SIG-M5 treated with dmso at 0.1 percent for 504 hours (cell line): Measurements from ENCODE around the gene GBP1.
A peak's percentile ranks its signal among the peaks of the same experiment; 100 is the strongest.
"Not testable (repeated sequence)": the region's sequence is repeated elsewhere in the genome, so short reads cannot be mapped to it uniquely, and the experiment has no call there.

Experiments
- DNase-seq: peaks from one replicate; lab custom pipeline; 2025; ENCODE audit not compliant: unreplicated experiment; lab: John Stamatoyannopoulos, UW

The GBP1 gene

GRCh38 chr1:89051955-89052312 lies 13.1 kb downstream of the GBP1 start:
- DNase-seq: no peak

DNA sequence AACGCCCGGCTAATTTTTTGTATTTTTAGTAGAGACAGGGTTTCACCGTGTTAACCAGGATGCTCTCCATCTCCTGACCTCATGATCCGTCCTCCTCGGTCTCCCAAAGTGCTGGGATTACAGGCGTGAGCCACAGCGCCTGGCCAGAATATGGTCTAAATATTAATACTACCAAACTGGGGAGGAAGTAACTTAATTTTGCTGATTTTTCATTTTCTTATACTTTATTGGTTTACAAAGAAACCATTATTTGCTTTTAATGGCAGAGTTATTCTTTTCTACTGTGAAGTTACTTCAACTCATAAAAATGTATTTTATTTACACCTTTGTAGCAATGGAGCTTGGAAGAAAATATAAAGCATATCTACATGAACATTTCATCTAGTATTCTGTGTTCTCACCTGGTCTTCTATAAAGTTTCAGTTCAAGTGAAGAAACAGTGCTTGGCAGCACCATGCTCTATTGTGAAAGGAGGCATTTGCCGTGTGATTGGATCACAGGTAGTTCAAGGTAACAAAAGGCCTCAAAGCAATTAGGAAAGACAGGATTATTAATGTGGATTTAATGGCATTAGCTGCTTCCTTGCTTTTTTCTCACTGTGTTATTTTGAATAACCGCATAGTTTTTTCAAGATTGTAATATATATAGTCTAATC lies 13.6 kb downstream of the GBP1 start:
- no peak for DNase-seq

DNA sequence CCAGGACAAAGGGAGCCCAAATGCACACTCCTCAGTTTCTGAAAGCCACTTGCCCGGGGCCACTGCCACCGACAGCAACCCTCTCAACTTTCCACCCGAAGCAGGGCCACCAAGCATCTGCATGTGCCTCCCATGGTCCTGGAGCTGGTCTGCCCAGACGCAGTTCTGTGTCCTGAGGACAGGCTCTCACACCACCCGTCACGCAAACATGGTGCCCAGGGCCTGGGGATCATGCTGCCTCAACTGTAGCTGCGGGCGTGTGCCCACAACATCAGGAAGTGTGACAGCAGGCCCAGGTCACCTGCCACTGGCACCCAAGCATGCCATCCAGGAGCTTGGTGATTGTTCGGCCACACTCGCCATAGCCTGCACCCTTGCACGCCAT lies 14.4 kb downstream of the GBP1 start:
- DNase-seq: no peak

GRCh38 chr1:89049901-89050648 lies 14.9 kb downstream of the GBP1 start:
- not testable (repeated sequence) for DNase-seq

DNA sequence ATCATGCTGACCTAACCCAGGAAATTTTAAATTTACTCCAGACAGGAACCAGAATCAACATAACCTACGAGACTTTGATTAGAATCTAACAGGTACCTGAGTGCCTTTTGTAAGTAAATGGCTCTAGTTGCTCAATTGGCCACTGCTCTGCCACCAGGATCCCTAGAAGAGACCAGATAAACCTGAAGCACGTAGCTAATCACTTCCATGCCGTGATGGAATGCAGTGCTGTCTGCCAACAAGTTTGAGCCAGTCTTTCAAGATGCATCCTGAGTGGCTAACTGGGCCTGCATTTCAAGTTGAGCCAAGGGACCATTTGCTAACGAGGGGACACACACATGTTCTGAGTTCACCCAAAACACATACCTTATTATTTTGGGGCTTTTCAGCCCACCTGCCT lies 15.8 kb downstream of the GBP1 start:
- DNase-seq: not testable (repeated sequence)

DNA sequence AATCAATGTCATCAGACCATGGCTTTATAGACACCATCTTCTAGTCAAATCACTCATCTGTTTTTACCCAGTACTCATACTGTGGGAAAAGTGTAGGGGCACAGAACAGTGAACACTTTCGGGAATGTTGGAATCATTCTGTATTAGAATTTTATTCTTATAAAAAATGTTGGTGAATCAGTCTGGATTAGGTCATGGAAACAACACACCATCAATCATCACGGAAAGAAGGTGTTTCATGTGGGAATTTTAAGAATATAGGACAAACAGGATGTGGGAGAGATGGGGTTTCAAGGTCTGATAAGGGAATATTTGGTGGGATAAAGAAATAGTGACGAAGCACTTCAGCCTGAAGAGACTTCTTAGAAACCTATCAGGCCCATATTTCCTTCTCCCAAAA lies 17.3 kb downstream of the GBP1 start:
- DNase-seq: no peak

DNA sequence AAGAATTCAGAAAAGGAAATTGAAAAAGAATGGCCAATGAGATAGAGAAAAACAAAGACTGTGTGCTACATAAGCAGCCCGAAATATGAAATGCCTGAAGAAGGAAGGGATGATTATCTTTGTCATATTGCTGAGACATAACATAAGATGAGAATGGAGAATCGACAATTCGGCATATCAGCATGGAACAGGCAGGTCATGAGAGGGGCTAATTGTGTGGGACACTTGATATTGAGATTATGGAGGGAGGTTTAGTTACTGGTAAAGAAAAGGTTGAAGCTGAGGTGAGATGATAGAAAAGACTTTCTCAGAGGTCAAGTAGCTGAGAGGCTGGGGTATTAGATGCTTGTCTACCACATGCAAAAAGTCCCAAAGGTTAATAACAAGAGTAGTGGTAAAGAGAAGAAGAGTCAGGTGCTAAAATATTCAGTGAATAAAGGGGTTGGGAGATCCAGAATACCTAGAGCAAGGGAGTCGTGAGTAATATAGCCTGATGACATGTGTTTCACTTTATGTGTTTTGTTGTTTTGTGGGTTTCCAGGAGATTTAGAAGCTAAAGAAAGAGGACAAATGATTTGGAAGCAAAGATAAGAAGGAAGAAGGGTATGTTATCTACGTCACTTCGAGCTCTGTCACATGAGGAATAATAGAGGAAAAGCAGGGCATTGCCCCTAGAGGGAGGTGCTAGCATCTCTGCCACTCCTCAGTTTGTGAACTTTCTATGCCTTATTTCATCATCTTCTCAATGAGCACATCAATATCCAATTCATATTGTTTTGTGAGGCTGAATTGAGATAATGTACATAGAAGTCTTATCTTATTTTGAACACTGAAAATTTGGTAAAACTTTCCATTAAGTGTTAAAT lies 18.5 kb downstream of the GBP1 start:
- DNase-seq: not testable (repeated sequence)

- DNase-seq: no peak
Observed at GRCh38 chr1:89044970-89045721, 19.9 kb downstream of the GBP1 start.

DNA sequence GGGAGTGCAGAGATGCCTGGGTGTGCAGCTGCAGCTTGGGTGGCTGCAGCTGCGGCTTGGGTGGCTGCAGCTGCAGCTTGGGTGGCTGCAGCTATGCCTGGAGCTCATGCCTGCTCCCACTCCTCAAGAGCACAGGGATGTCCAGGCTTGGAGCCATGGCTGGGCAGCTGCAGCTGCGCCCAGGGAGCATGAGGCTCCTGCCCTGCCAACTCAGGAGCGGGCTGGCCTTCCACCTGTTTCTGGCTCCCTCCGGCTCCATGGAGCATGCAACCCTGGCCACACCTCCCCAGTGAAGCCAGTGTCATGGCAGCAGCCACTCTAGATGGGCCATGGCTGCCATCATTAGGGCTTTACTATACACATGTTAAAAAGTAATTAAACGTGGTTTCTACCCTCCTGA lies 21.1 kb downstream of the GBP1 start:
- no peak for DNase-seq

- DNase-seq: no peak
Observed at GRCh38 chr1:89042491-89042890, 22.5 kb downstream of the GBP1 start.

DNA sequence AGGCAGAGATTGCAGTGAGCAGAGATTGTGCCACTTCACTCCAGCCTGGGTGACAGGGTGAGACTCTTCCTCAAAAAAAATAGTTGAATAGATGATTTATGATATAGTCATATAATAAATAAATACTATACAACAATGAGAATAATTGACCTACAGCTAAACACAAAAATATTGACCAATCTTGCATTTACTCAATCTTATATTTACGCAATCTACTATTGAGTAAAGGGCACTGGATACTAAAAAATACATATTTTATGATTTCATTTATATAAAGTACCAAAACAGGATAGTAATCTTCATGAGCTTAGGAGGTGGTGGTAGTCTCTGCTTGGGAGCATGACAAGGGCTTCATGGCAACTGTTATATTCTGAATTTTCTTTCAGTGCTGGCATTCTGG lies 23.3 kb downstream of the GBP1 start:
- DNase-seq: no peak

GRCh38 chr1:89041119-89041641 lies 23.8 kb downstream of the GBP1 start:
- DNase-seq: no peak

- DNase-seq: no peak
Observed at GRCh38 chr1:89040315-89040626, 24.7 kb downstream of the GBP1 start.

DNA sequence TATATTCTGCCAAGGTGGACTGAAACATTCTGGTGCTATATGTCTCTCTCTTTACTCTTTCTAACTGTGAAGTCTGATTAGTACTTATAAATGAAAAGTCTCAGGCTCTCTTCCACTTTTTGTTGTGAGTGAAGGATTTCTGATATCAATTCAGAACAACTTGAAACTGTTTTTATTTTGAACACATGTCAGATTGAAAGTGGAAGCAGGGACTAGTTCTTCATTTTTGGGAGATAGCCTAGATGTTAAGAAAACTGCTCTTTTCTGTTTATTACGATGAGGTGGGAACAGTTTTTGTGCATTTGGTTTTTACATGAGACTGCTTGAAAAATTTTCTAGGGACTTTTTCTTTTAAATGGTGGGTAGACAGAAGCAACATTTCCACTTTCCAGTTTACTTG lies 27.8 kb downstream of the GBP1 start:
- no peak for DNase-seq

DNA sequence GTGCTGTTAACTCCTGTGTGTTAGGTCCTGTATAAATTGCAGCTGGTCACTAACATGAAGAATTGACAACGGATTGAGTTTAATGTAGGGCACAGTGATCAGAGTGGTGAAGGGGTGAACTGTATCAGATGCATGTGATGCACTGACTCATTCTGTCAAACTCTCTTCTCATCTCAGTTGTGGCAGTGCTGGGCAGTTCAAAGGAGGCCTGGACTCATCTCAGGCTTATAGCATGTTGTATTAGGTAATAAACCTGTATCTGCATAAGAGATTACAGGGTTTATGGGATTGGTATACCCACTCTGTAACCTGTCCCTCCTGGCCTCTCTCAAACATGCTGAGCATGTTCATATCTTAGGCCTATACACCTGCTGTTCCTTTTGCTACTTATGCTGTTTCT lies 29.9 kb downstream of the GBP1 start:
- no peak for DNase-seq

- DNase-seq: not testable (repeated sequence)
Observed at GRCh38 chr1:89034004-89034403, 31.0 kb downstream of the GBP1 start.

DNA sequence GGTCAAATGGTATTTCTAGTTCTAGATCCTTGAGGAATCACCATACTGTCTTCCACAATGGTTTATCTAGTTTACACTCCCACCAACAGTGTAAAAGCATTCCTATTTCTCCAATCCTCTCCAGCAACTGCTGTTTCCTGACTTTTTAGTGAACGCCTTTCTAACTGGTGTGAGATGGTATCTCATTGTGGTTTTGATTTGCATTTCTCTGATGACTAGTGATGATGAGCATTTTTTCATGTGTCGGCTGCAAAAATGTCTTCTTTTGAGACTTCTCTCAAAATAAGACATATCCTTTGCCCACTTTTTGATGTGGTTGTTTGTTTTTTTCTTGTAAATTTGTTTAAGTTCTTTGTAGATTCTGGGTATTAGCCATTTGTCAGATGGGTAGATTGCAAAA lies 36.0 kb downstream of the GBP1 start:
- DNase-seq: not testable (repeated sequence)

DNA sequence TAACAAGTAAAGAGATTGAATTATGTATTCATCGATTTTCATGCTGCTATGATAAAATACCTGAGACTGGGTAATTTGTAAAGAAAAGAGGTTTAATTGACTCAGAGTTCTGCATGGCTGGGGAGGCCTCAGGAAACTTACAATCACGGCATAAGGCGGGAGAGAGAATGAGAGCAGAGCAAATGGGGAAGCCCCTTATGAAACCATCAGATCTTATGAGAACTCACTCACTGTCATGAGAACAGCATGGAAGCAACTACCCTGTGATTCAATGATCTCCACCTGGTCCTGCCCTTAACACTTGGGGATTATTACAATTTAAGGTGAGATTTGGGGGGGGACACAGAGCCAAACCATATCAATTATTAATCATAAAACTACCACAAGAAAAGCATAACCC lies 39.1 kb downstream of the GBP1 start:
- no peak for DNase-seq

GRCh38 chr1:89023026-89023425 lies 42.0 kb downstream of the GBP1 start:
- no peak for DNase-seq

GRCh38 chr1:89022167-89022959 lies 42.6 kb downstream of the GBP1 start, which contains the start of gene GBP3:
Gene GBP3 (minus strand): TSS chr1:89022866. CDS start chr1:89020721, 2,145 bp downstream.
- peak; percentile 81 for DNase-seq
